Tibial nerve (tissue), 4 donors: ENCODE results near the gene MAP4K2. TPM values are rescaled to one million over a fixed set of nuclear protein-coding genes. Genes with fewer than 3 reads are reported as not detected.
A peak's percentile ranks its signal among the peaks of the same experiment; 100 is the strongest.

ENCODE experiments used
- DNase-seq, 2 donors: peaks; one replicate each; pipeline ENCODE4 v3.0.0-alpha.2; 2019; ENCODE audit warnings: low spot score in 2 of 2
- H3K27ac ChIP-seq, 4 donors: fragments of 200-600 bp; sonication (generic) in 3 of 4; one replicate each; pipeline ENCODE4 v1.5.1; 2017 to 2019; ENCODE audit warnings: mild to moderate bottlenecking in 1 of 4
- H3K27me3 ChIP-seq, 2 donors: fragments of 200-600 bp; sonication (generic) in 1 of 2; one replicate each; pipeline versions ENCODE4 v1.5.1 to v1.6.0; 2017 to 2019
- H3K36me3 ChIP-seq, 3 donors: fragments of 200-600 bp; sonication (generic); one replicate each; pipeline ENCODE4 v1.5.1; 2018 to 2019
- H3K4me1 ChIP-seq, 4 donors: fragments of 200-600 bp; sonication (generic) in 3 of 4; one replicate each; pipeline ENCODE4 v1.5.1; 2017 to 2019
- H3K4me3 ChIP-seq, 4 donors: fragments of 200-600 bp; sonication (generic) in 3 of 4; one replicate each; pipeline ENCODE4 v1.5.1; 2017 to 2019; ENCODE audit warnings: mild to moderate bottlenecking in 1 of 4, moderate library complexity in 1 of 4
- H3K9me3 ChIP-seq, 4 donors: fragments of 200-600 bp; sonication (generic) in 3 of 4; one replicate each; pipeline ENCODE4 v1.5.1; 2017 to 2019
- CTCF ChIP-seq, 5 experiments: fragments of 200-600 bp in 3 of 5; fragments of 450-650 bp in 2 of 5; sonication (generic) in 3 of 5; IDR thresholded peaks; one replicate each; pipeline ENCODE4 v1.5.1; 2016 to 2019; ENCODE audit warnings: antibody characterized with exemption in 5 of 5, mild to moderate bottlenecking in 3 of 5, moderate library complexity in 2 of 5
- EP300 ChIP-seq, 2 donors: sonication (generic); formaldehyde crosslinking; IDR thresholded peaks; one replicate each; pipeline ENCODE4 v1.6.1; 2017; ENCODE audit warnings: antibody characterized with exemption in 2 of 2, mild to moderate bottlenecking in 1 of 2
- POLR2A ChIP-seq, 2 donors: fragments of 450-650 bp; IDR thresholded peaks; one replicate each; pipeline ENCODE4 v1.6.1; 2017; ENCODE audit warnings: antibody characterized with exemption in 2 of 2, mild to moderate bottlenecking in 2 of 2, moderate library complexity in 2 of 2
- WGBS, 2 donors: methylation state at CpG; one replicate each; pipeline ENCODE4 v1.1.5; 2018; 5-methylcytosine and 5-hydroxymethylcytosine counted together
- total RNA-seq, 4 donors: library from RNA; depleted of rRNA; stranded (reverse); fragments of >200 nt; gene quantifications; one replicate each; pipeline ENCODE4 v1.1.0, GENCODE V29; 2016

Gene MAP4K2
- total RNA-seq, 4 donors from 2014 or later = 10.6 to 22.2 (median 13.5) TPM

GRCh38 chr11:64764753-64765152 lies 38.3 kb downstream of the MAP4K2 start:
- Histone ChIP-seq H3K27ac (peak overlapping the region in 1 of 4 donors; percentile 17), H3K9me3 (no peaks in the 10 kb centered on the region), H3K4me3 (no peak overlapping the region), H3K36me3 (peaks cover 28 to 78% (median 53%) of the 10 kb centered on the region in 3 donors), H3K27me3 (no peaks in the 10 kb centered on the region), H3K4me1 (peaks cover 0 to 69% (median 36%) of the 10 kb centered on the region in 4 donors)
- TF ChIP-seq POLR2A (IDR thresholded peaks at IDR 0.05) (no peak), CTCF (IDR thresholded peaks at IDR 0.05) (no peak), EP300 (IDR thresholded peaks at IDR 0.05) (no peak)
- 78 to 79% methylated on average over 8 of the region's 8 CpGs for WGBS, 2 donors
- DNase-seq = no peak

- no peaks in the 10 kb centered on the region for H3K27me3 ChIP-seq
- no peaks in the 10 kb centered on the region for H3K9me3 ChIP-seq
- H3K27ac ChIP-seq = peak overlapping the region in 3 of 4 donors; percentile 17 to 60 (median 57)
- whole genome bisulfite sequencing, 2 donors = 52 to 60% methylated on average over 11 of the region's 11 CpGs
- TF ChIP-seq CTCF (IDR thresholded peaks at IDR 0.05) (no peak), POLR2A (IDR thresholded peaks at IDR 0.05) (no peak), EP300 (IDR thresholded peaks at IDR 0.05) (no peak)
- no peak for DNase-seq
- no peak overlapping the region for H3K4me3 ChIP-seq
- peaks cover 28 to 72% (median 46%) of the 10 kb centered on the region in 3 donors for H3K36me3 ChIP-seq
- peaks cover 0 to 75% (median 40%) of the 10 kb centered on the region in 4 donors for H3K4me1 ChIP-seq
Observed at GRCh38 chr11:64764040-64764611, 38.9 kb downstream of the MAP4K2 start.

GRCh38 chr11:64763526-64764039 lies 39.4 kb downstream of the MAP4K2 start:
- no peaks in the 10 kb centered on the region for H3K9me3 ChIP-seq
- 47 to 57% methylated on average over 5 to 6 of the region's 6 CpGs for WGBS, 2 donors
- peaks cover 27 to 67% (median 41%) of the 10 kb centered on the region in 3 donors for H3K36me3 ChIP-seq
- no peak for DNase-seq
- no peak overlapping the region for H3K4me3 ChIP-seq
- H3K27me3 ChIP-seq = no peaks in the 10 kb centered on the region
- H3K4me1 ChIP-seq = peaks cover 0 to 79% (median 41%) of the 10 kb centered on the region in 4 donors
- H3K27ac ChIP-seq = peak overlapping the region in 3 of 4 donors; percentile 17 to 60 (median 57)
- TF ChIP-seq EP300 (IDR thresholded peaks at IDR 0.05) (no peak), POLR2A (IDR thresholded peaks at IDR 0.05) (no peak), CTCF (IDR thresholded peaks at IDR 0.05) (no peak)

- Histone ChIP-seq H3K27me3 (no peaks in the 10 kb centered on the region), H3K9me3 (no peaks in the 10 kb centered on the region), H3K36me3 (peaks cover 22 to 60% (median 34%) of the 10 kb centered on the region in 3 donors), H3K27ac (peak overlapping the region in 3 of 4 donors; percentile 17 to 60 (median 57)), H3K4me3 (no peak overlapping the region), H3K4me1 (peaks cover 0 to 75% (median 41%) of the 10 kb centered on the region in 4 donors)
- no peak for DNase-seq
- 41 to 47% methylated on average over 13 of the region's 13 CpGs for WGBS, 2 donors
- TF ChIP-seq EP300 (IDR thresholded peaks at IDR 0.05) = no peak
- no peak for TF ChIP-seq POLR2A (IDR thresholded peaks at IDR 0.05)
- no peak for TF ChIP-seq CTCF (IDR thresholded peaks at IDR 0.05)
Observed at GRCh38 chr11:64762674-64763525, 40.1 kb downstream of the MAP4K2 start.
